K562 (cell line): Measurements from ENCODE around the gene ESCO1. TPM values are rescaled to one million over a fixed set of nuclear protein-coding genes. Genes with fewer than 3 reads are reported as not detected.

Experiments
- ATF1 ChIP-seq, 2 experiments: fragments of 450-650 bp in 1 of 2; IDR thresholded peaks; 2 replicates each; pipeline ENCODE4 v1.6.1; 2016; ENCODE audit warnings: missing compliant biosample characterization in 1 of 2, missing genetic modification characterization in 1 of 2
- CBX1 ChIP-seq: sonication (generic); IDR thresholded peaks from 2 replicates; pipeline ENCODE4 v1.6.1; 2016; ENCODE audit warnings: antibody characterized with exemption, low read depth, mild to moderate bottlenecking
- CHD1 ChIP-seq: fragments of 200-600 bp; sonication (generic); IDR thresholded peaks from one replicate; pipeline ENCODE4 v1.6.1; 2012; ENCODE audit warnings: mild to moderate bottlenecking, moderate library complexity, low read length, inconsistent platforms
- CREB5 ChIP-seq: fragments of 250-450 bp; sonication (Bioruptor Pico); IDR thresholded peaks from 2 replicates; pipeline ENCODE4 v1.5.0; 2020; ENCODE audit warnings: mild to moderate bottlenecking
- E2F1 ChIP-seq: sonication (generic); formaldehyde crosslinking; IDR thresholded peaks from 2 replicates; pipeline ENCODE4 v1.8.1; 2023; ENCODE audit warnings: mild to moderate bottlenecking, missing genetic modification reagents, moderate library complexity
- ELF2 ChIP-seq: fragments of 250-450 bp; sonication (Bioruptor Pico); IDR thresholded peaks from 2 replicates; pipeline ENCODE4 v1.5.0; 2021; ENCODE audit warnings: mild to moderate bottlenecking
- FOXP4 ChIP-seq: sonication (generic); formaldehyde crosslinking; IDR thresholded peaks from 2 replicates; pipeline ENCODE4 v1.8.0; 2022; ENCODE audit warnings: mild to moderate bottlenecking, missing genetic modification reagents, borderline replicate concordance
- GTF2F1 ChIP-seq: IDR thresholded peaks from 2 replicates; pipeline ENCODE4 v1.6.1; 2011; ENCODE audit warnings: low read depth, low read length, improper control_type of control experiment
- HMGXB4 ChIP-seq: sonication (generic); formaldehyde crosslinking; IDR thresholded peaks from 2 replicates; pipeline ENCODE4 v1.8.1; 2023; ENCODE audit warnings: mild to moderate bottlenecking, missing genetic modification reagents
- MBD2 ChIP-seq: sonication (generic); IDR thresholded peaks from 2 replicates; pipeline ENCODE4 v1.6.1; 2016; ENCODE audit warnings: low read depth, borderline replicate concordance
- NFRKB ChIP-seq: fragments of 450-650 bp; IDR thresholded peaks from 2 replicates; pipeline ENCODE4 v1.6.1; 2016; ENCODE audit warnings: low read depth
- NR3C1 ChIP-seq: sonication (generic); formaldehyde crosslinking; IDR thresholded peaks from 2 replicates; pipeline ENCODE4 v1.8.1; 2022; ENCODE audit warnings: missing genetic modification reagents
- POLR2G ChIP-seq: fragments of 200-400 bp; formaldehyde crosslinking; IDR thresholded peaks from 2 replicates; pipeline ENCODE4 v1.6.1; 2017; ENCODE audit warnings: low read depth, mild to moderate bottlenecking, antibody characterized with exemption, low read length, moderate library complexity
- PREB ChIP-seq: sonication (generic); formaldehyde crosslinking; IDR thresholded peaks from 2 replicates; pipeline ENCODE4 v1.8.1; 2023; ENCODE audit warnings: mild to moderate bottlenecking, missing genetic modification reagents
- SAFB2 ChIP-seq: fragments of 200-400 bp; formaldehyde crosslinking; IDR thresholded peaks from 2 replicates; pipeline ENCODE4 v1.6.1; 2018; ENCODE audit warnings: borderline replicate concordance, low read length, low read depth, moderate library complexity; ENCODE audit not compliant: severe bottlenecking
- SNRNP70 ChIP-seq: fragments of 200-400 bp; formaldehyde crosslinking; optimal IDR thresholded peaks from 2 replicates; pipeline ENCODE3; 2017; ENCODE audit warnings: low read depth, low read length
- SOX6 ChIP-seq: fragments of 450-650 bp; IDR thresholded peaks from 2 replicates; pipeline ENCODE4 v1.6.1; 2014; ENCODE audit warnings: mild to moderate bottlenecking
- TRIM24 ChIP-seq, 2 experiments: fragments of 450-650 bp; IDR thresholded peaks; 2 replicates each; pipeline ENCODE4 v1.6.1; 2016
- ZFX ChIP-seq: sonication (generic); formaldehyde crosslinking; IDR thresholded peaks from 2 replicates; pipeline ENCODE4 v1.8.0; 2022; ENCODE audit warnings: mild to moderate bottlenecking, missing genetic modification reagents, moderate library complexity
- ZNF79 ChIP-seq: fragments of 250-450 bp; sonication (Bioruptor Pico); IDR thresholded peaks from 2 replicates; pipeline ENCODE4 v1.4.0; 2020; ENCODE audit warnings: low read depth, mild to moderate bottlenecking, moderate library complexity
- polyA plus RNA-seq, 8 experiments: library from polyadenylated mRNA; depleted of rRNA in 4 of 8; stranded (reverse) in 5 of 8; unstranded in 3 of 8; fragments of >200 nt; fragmentation: Nextera tagmentation in 2 of 8; fragmentation: Illumina TruSeq in 1 of 8; extraction: Ambion mirVana in 2 of 8; extraction: Trizol in 1 of 8; gene quantifications; 2 replicates each; pipeline versions ENCODE4 v1.2.1 to v1.2.3, GENCODE V29; 2011 to 2014; ENCODE audit warnings: inconsistent platforms in 1 of 8, missing spikeins in 1 of 8
- total RNA-seq, 7 experiments: library from RNA; depleted of rRNA in 6 of 7; stranded (reverse); fragments of >200 nt in 6 of 7; fragmentation: Illumina TruSeq in 2 of 7; extraction: Trizol in 2 of 7; gene quantifications; 2 replicates each; pipeline versions ENCODE4 v1.2.1 to v1.2.3, GENCODE V29; 2011 to 2021; ENCODE audit warnings: low replicate concordance in 1 of 7

ESCO1 gene
- total and polyA plus RNA-seq, 9 of the 15 experiments (the other 6 are each of a cell fraction or from before 2014, with no cell fraction given), result 15.0 to 31.3 (median 19.6) TPM

GRCh38 chr18:21612125-21613039, 11.9 kb upstream of the ESCO1 start, which contains the start of gene SNRPD1 (continued):
- TF ChIP-seq PREB (CRISPR knock-in tag), result 0 out of 2 replicates have a peak, but pooled peaks have one; percentile 25
- peak; percentile 36 for TF ChIP-seq CHD1
- TF ChIP-seq GTF2F1, result peak; percentile 57
- TF ChIP-seq NR3C1 (CRISPR knock-in tag), result peak; percentile 78
- TF ChIP-seq SAFB2, result no peak
- TF ChIP-seq NFRKB, result peak; percentile 84
- 0 out of 2 replicates have a peak, but pooled peaks have one; percentile 77 for TF ChIP-seq ELF2 (CRISPR knock-in tag)
- no peak for TF ChIP-seq CREB5
- peak; percentile 48 for TF ChIP-seq SOX6
- peak; percentile 49 for TF ChIP-seq ATF1 (CRISPR knock-in tag; IDR thresholded peaks at IDR 0.05)
- TF ChIP-seq ATF1 (tag; IDR thresholded peaks at IDR 0.05), result peak; percentile 92
- TF ChIP-seq CBX1, result peak; percentile 93
- peak; percentile 99 for TF ChIP-seq POLR2G
- no peak for TF ChIP-seq SNRNP70
- no peak for TF ChIP-seq ZNF79
- TF ChIP-seq E2F1 (CRISPR knock-in tag), result peak; percentile 90
- peak in 1 of 2 experiments; percentile 86; a peak in 2 of 4 replicates for TF ChIP-seq TRIM24 (IDR thresholded peaks at IDR 0.05)
- TF ChIP-seq HMGXB4 (CRISPR knock-in tag), result peak; percentile 93
- TF ChIP-seq ZFX (CRISPR knock-in tag), result peak; percentile 91
- TF ChIP-seq MBD2, result peak; percentile 72
- 0 out of 2 replicates have a peak, but pooled peaks have one; percentile 17 for TF ChIP-seq FOXP4 (CRISPR knock-in tag)
